ENCODE data around the gene ZNF273. TPM values are rescaled to one million over a fixed set of nuclear protein-coding genes. Genes with fewer than 3 reads are reported as not detected.
"Not testable (repeated sequence)": the region's sequence is repeated elsewhere in the genome, so short reads cannot be mapped to it uniquely, and the experiment has no call there.

The ZNF273 gene
- total and polyA plus RNA-seq, 10 of the 15 experiments (the other 5 are each of a cell fraction or from before 2014, with no cell fraction given): 4.8 to 12.3 (median 7.8) TPM

DNA sequence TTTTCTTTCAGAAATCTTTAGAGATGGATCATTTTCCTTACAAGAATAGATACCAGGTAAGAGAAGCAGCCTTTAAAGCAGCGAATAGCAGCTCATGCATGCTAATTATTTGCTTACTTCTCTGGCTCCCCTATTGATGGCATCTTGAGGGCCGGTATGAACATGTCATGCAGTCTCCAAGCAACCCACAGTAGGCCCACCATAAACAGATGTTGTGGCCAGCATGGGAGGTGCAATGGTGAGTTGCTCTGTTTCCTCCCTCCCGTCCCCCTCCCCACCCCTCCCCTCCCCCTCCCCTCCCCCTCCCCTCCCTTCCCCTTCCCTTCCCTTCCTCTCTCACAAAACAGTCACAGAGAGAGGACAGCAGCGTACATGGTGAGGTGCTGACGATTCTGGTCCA, 9.7 kb upstream of the ZNF273 start:
- H3K4me2 ChIP-seq (ENCODE audit: control insufficient read depth, insufficient read depth): no peak overlapping the region
- H3K4me1 ChIP-seq (ENCODE audit: control insufficient read depth, insufficient read depth, low read length): no peaks in the 10 kb centered on the region
- in situ Hi-C loops (cut with MboI) (no loop called here), intact Hi-C loops (cut with micrococcal nuclease; ENCODE audit: unreplicated experiment) (no loop called here)
- H3K4me3 ChIP-seq: no peak overlapping the region
- H3K36me3 ChIP-seq (ENCODE audit: control insufficient read depth in 2 of 2, insufficient read depth in 2 of 2, low read length in 1 of 2): no peaks in the 10 kb centered on the region
- H2AFZ ChIP-seq (ENCODE audit: control insufficient read depth, low read depth, low read length): no peak overlapping the region
- ChIA-PET SMC1A (ENCODE audit: uncharacterized antibody, unreplicated experiment) (no interaction called here), POLR2A (no interaction called here), CTCF (no interaction called here), RAD21 (ENCODE audit: unreplicated experiment) (interaction anchor here (1.2 kb wide), 1 partner anchor 13 kb away, joined by 3 read pairs; no protein-coding TSS in a partner anchor)
- no peaks in the 10 kb centered on the region for H4K20me1 ChIP-seq (ENCODE audit: control insufficient read depth, insufficient read depth)
- DNase-seq (ENCODE audit: low read depth, low spot score) (no peak), FAIRE-seq (no peak), ATAC-seq (no peak)
- BruUV-seq (replicated peaks): no TSS peak
- H3K27me3 ChIP-seq (replicated peaks in 1 of 2; ENCODE audit: control insufficient read depth in 2 of 2, insufficient read depth in 2 of 2, low read length in 1 of 2): peaks cover 0 to 2% of the 10 kb centered on the region in 2 experiments; a peak in 1 of 4 replicates
- TF ChIP-seq NBN (IDR thresholded peaks at IDR 0.05) (no peak), CBFB (IDR thresholded peaks at IDR 0.05; ENCODE audit: low read depth) (no peak)
- TF ChIP-seq, protein P1, sequence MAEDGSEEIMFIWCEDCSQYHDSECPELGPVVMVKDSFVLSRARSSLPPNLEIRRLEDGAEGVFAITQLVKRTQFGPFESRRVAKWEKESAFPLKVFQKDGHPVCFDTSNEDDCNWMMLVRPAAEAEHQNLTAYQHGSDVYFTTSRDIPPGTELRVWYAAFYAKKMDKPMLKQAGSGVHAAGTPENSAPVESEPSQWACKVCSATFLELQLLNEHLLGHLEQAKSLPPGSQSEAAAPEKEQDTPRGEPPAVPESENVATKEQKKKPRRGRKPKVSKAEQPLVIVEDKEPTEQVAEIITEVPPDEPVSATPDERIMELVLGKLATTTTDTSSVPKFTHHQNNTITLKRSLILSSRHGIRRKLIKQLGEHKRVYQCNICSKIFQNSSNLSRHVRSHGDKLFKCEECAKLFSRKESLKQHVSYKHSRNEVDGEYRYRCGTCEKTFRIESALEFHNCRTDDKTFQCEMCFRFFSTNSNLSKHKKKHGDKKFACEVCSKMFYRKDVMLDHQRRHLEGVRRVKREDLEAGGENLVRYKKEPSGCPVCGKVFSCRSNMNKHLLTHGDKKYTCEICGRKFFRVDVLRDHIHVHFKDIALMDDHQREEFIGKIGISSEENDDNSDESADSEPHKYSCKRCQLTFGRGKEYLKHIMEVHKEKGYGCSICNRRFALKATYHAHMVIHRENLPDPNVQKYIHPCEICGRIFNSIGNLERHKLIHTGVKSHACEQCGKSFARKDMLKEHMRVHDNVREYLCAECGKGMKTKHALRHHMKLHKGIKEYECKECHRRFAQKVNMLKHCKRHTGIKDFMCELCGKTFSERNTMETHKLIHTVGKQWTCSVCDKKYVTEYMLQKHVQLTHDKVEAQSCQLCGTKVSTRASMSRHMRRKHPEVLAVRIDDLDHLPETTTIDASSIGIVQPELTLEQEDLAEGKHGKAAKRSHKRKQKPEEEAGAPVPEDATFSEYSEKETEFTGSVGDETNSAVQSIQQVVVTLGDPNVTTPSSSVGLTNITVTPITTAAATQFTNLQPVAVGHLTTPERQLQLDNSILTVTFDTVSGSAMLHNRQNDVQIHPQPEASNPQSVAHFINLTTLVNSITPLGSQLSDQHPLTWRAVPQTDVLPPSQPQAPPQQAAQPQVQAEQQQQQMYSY (CRISPR knock-in tag; IDR thresholded peaks at IDR 0.05): no peak
- WGBS (ENCODE audit: insufficient coverage, insufficient replicate concordance, low lambda C conversion rate, missing lambda C conversion rate): 40% methylated on average over 2 of the region's 5 CpGs
- no peak overlapping the region for H3K27ac ChIP-seq (ENCODE audit: control insufficient read depth, insufficient read depth)
- H3K79me2 ChIP-seq (ENCODE audit: control insufficient read depth, insufficient read depth, low read length): no peaks in the 10 kb centered on the region
- H3K9me3 ChIP-seq (replicated peaks; ENCODE audit: control insufficient read depth, insufficient read depth, low read length): no peaks in the 10 kb centered on the region; the same call in 1 of the 3 replicates
- no peak overlapping the region for H3K9ac ChIP-seq (ENCODE audit: control insufficient read depth, insufficient read depth, low read length)

DNA sequence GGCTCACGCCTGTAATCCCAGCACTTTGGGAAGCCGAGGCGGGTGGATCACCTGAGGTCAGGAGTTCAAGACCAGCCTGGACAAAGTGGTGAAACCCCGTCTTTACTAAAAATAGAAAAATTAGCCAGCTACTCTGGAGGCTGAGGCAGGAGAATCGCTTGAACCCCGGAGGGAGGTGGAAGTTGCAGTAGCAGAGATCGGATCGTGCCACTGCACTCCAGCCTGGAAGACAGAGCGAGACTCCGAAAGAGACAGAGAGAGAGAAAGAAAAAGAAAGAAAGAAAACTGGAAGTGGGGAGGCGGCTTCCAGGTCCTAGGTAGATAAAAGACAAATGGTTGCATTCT, 640 bp upstream of the ZNF273 start:
- CTCF ChIA-PET: interaction anchor here (1.2 to 1.3 kb wide), 2 partner anchors 44 to 108 kb away, joined by 3 to 5 read pairs; partner anchors contain the start of gene ZNF138
- H3K9me3 ChIP-seq (replicated peaks; ENCODE audit: control insufficient read depth, insufficient read depth, low read length); H3K36me3 ChIP-seq (ENCODE audit: control insufficient read depth in 2 of 2, insufficient read depth in 2 of 2, low read length in 1 of 2); H3K27me3 ChIP-seq (replicated peaks in 1 of 2; ENCODE audit: control insufficient read depth in 2 of 2, insufficient read depth in 2 of 2, low read length in 1 of 2); H3K9ac ChIP-seq (ENCODE audit: control insufficient read depth, insufficient read depth, low read length); FAIRE-seq; H4K20me1 ChIP-seq (ENCODE audit: control insufficient read depth, insufficient read depth); ATAC-seq; H3K4me1 ChIP-seq (ENCODE audit: control insufficient read depth, insufficient read depth, low read length); BruUV-seq (replicated peaks); DNase-seq (ENCODE audit: low read depth, low spot score): not testable (repeated sequence)
- Histone ChIP-seq H2AFZ (ENCODE audit: control insufficient read depth, low read depth, low read length) (peak overlapping the region; percentile 83), H3K79me2 (ENCODE audit: control insufficient read depth, insufficient read depth, low read length) (peaks cover 27% of the 10 kb centered on the region), H3K4me2 (ENCODE audit: control insufficient read depth, insufficient read depth) (peak overlapping the region; percentile 89), H3K27ac (ENCODE audit: control insufficient read depth, insufficient read depth) (peak overlapping the region; percentile 44; the same call in 1 of the 2 replicates), H3K4me3 (peak overlapping the region; percentile 42; the same call in 1 of the 2 replicates)
- 94% methylated on average over 11 of the region's 11 CpGs for WGBS (ENCODE audit: insufficient coverage, insufficient replicate concordance, low lambda C conversion rate, missing lambda C conversion rate)
- RAD21 ChIA-PET (ENCODE audit: unreplicated experiment): interaction anchor here (1.3 to 1.4 kb wide), 2 partner anchors 135 to 237 kb away, joined by 3 read pairs; partner anchors contain the start of gene ZNF107
- in situ Hi-C loops (cut with MboI): loop anchor here (10.0 kb wide), 1 partner anchor 588 kb away; the partner anchor contains the start of gene ZNF736
- SMC1A ChIA-PET (ENCODE audit: uncharacterized antibody, unreplicated experiment): interaction anchor here (1.5 kb wide), 1 partner anchor 109 kb away, joined by 4 read pairs; the partner anchor contains the start of gene ZNF138
- POLR2A ChIA-PET: interaction anchor here (1.0 to 1.3 kb wide), 2 partner anchors 104 to 214 kb away, joined by 3 to 4 read pairs; partner anchors contain the start of gene ERV3-1
- intact Hi-C loops (cut with micrococcal nuclease; ENCODE audit: unreplicated experiment): loop anchor here (5.0 kb wide), 3 partner anchors 105 to 590 kb away; partner anchors contain the start of genes ERV3-1, ZNF107 and ZNF736
